ENCODE measurements around the gene ADA.

DNA sequence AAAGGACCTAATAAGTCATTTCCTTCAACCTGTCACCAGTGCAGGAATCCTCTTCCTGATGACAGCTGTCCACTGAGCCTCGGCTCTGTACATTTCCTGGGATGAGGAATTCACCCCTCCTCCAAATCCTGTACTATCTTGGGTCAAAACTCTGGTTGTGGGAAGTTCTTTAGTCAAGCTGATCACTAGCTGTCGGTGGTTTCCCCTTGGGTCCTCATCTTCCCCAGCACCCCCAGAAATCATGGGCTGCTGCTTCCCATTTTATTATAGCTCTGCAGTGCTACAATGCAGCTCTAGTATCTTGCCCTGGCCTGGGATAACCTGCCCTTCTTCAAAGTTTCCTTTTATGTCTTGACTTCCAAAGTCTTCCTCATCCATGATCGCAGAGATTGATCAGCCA, 14.6 kb upstream of the ADA start:
- TF ChIP-seq POLR2A (IDR thresholded peaks at IDR 0.05) (no peak), EP300 (IDR thresholded peaks at IDR 0.05) (no peak)
- TF ChIP-seq, protein P1, sequence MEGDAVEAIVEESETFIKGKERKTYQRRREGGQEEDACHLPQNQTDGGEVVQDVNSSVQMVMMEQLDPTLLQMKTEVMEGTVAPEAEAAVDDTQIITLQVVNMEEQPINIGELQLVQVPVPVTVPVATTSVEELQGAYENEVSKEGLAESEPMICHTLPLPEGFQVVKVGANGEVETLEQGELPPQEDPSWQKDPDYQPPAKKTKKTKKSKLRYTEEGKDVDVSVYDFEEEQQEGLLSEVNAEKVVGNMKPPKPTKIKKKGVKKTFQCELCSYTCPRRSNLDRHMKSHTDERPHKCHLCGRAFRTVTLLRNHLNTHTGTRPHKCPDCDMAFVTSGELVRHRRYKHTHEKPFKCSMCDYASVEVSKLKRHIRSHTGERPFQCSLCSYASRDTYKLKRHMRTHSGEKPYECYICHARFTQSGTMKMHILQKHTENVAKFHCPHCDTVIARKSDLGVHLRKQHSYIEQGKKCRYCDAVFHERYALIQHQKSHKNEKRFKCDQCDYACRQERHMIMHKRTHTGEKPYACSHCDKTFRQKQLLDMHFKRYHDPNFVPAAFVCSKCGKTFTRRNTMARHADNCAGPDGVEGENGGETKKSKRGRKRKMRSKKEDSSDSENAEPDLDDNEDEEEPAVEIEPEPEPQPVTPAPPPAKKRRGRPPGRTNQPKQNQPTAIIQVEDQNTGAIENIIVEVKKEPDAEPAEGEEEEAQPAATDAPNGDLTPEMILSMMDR (IDR thresholded peaks at IDR 0.05), result no peak
